WI38 (cell line): ENCODE data around the gene PZP.

Source experiments
- H3K4me3 ChIP-seq: 2 replicates; pipeline ENCODE4 v1.5.1; 2011; ENCODE audit warnings: low read depth, mild to moderate bottlenecking, control low read depth, low read length
- CTCF ChIP-seq: IDR thresholded peaks from 2 replicates; pipeline ENCODE4 v1.5.1; 2012; ENCODE audit warnings: low read depth, mild to moderate bottlenecking, control low read depth, low read length

Gene PZP

GRCh38 chr12:9108504-9109212 lies 99.5 kb downstream of the PZP start:
- no peak for TF ChIP-seq CTCF
- no peak overlapping the region for H3K4me3 ChIP-seq

GRCh38 chr12:9107542-9107873 lies 100.7 kb downstream of the PZP start:
- TF ChIP-seq CTCF: no peak

GRCh38 chr12:9106610-9107541 lies 101.3 kb downstream of the PZP start:
- no peak for TF ChIP-seq CTCF
- no peak overlapping the region for H3K4me3 ChIP-seq

More at GRCh38 chr12:9107542-9107873, 100.7 kb downstream of the PZP start:
- H3K4me3 ChIP-seq: no peak overlapping the region

- H3K4me3 ChIP-seq: no peak overlapping the region
- TF ChIP-seq CTCF: no peak
These were observed 102.1 kb downstream of the PZP start for GRCh38 chr12:9106067-9106466.

GRCh38 chr12:9104767-9105423 lies 103.3 kb downstream of the PZP start:
- TF ChIP-seq CTCF: no peak
- no peak overlapping the region for H3K4me3 ChIP-seq

- H3K4me3 ChIP-seq: no peak overlapping the region
- no peak for TF ChIP-seq CTCF
These were observed 104.1 kb downstream of the PZP start for GRCh38 chr12:9104087-9104486.
